HAP-1 (cell line): ENCODE results near the gene CDC45.

Experiments
- DNase-seq, 2 experiments: peaks; one replicate each; pipeline ENCODE4 v3.0.0-alpha.2; 2016 to 2020; ENCODE audit warnings: low spot score in 2 of 2
- H3K27me3 ChIP-seq: fragments of 250-450 bp; sonication (Bioruptor Pico); 2 replicates; pipeline ENCODE4 v1.5.1; 2020; ENCODE audit warnings: low read depth, mild to moderate bottlenecking, moderate library complexity
- H3K36me3 ChIP-seq: fragments of 250-450 bp; sonication (Bioruptor Pico); replicated peaks from 2 replicates; pipeline ENCODE4 v1.5.1; 2020; ENCODE audit warnings: mild to moderate bottlenecking
- H3K4me1 ChIP-seq: fragments of 250-450 bp; sonication (Bioruptor Pico); 2 replicates; pipeline ENCODE4 v1.5.1; 2020; ENCODE audit warnings: mild to moderate bottlenecking
- H3K4me3 ChIP-seq: fragments of 250-450 bp; sonication (Bioruptor Pico); 2 replicates; pipeline ENCODE4 v1.5.1; 2020; ENCODE audit warnings: mild to moderate bottlenecking, moderate library complexity
- H3K9me3 ChIP-seq: fragments of 250-450 bp; sonication (Bioruptor Pico); 2 replicates; pipeline ENCODE4 v1.5.1; 2020; ENCODE audit warnings: mild to moderate bottlenecking, moderate library complexity
- in situ Hi-C: fragments of 300-500 bp; cut with MboI; formaldehyde crosslinking; loops from 3 replicates; pipeline ENCODE4 v1.14.3; 2020; ENCODE audit warnings: low sequenced_read_pairs, inconsistent platforms, mixed read lengths

The CDC45 gene

GRCh38 chr22:19466848-19467752 lies 12.6 kb upstream of the CDC45 start:
- Histone ChIP-seq H3K27me3 (no peaks in the 10 kb centered on the region), H3K36me3 (peaks cover 91% of the 10 kb centered on the region), H3K4me3 (no peak overlapping the region), H3K9me3 (no peaks in the 10 kb centered on the region), H3K4me1 (no peaks in the 10 kb centered on the region; the same call in 1 of the 2 replicates)
- no peak for DNase-seq
- in situ Hi-C loops: no loop called here

- no peaks in the 10 kb centered on the region for H3K27me3 ChIP-seq
- H3K4me1 ChIP-seq: no peaks in the 10 kb centered on the region; the same call in 1 of the 2 replicates
- in situ Hi-C loops: no loop called here
- H3K36me3 ChIP-seq: peaks cover 89% of the 10 kb centered on the region
- no peak for DNase-seq
- no peaks in the 10 kb centered on the region for H3K9me3 ChIP-seq
- H3K4me3 ChIP-seq: no peak overlapping the region
Measured at GRCh38 chr22:19467912-19468311, 11.8 kb upstream of the CDC45 start.

GRCh38 chr22:19469421-19469820 lies 10.3 kb upstream of the CDC45 start:
- in situ Hi-C loops: no loop called here
- no peak overlapping the region for H3K4me3 ChIP-seq
- H3K36me3 ChIP-seq: peaks cover 90% of the 10 kb centered on the region
- no peak for DNase-seq
- H3K27me3 ChIP-seq: no peaks in the 10 kb centered on the region
- no peaks in the 10 kb centered on the region for H3K9me3 ChIP-seq
- H3K4me1 ChIP-seq: no peaks in the 10 kb centered on the region

- DNase-seq: no peak
- no peaks in the 10 kb centered on the region for H3K9me3 ChIP-seq
- peaks cover 90% of the 10 kb centered on the region for H3K36me3 ChIP-seq
- H3K4me1 ChIP-seq: no peaks in the 10 kb centered on the region
- no peak overlapping the region for H3K4me3 ChIP-seq
- in situ Hi-C loops: no loop called here
- H3K27me3 ChIP-seq: no peaks in the 10 kb centered on the region
Measured at GRCh38 chr22:19470010-19470409, 9.7 kb upstream of the CDC45 start.

GRCh38 chr22:19471572-19471971 lies 8.1 kb upstream of the CDC45 start:
- no peak for DNase-seq
- H3K36me3 ChIP-seq: peaks cover 85% of the 10 kb centered on the region
- no peaks in the 10 kb centered on the region for H3K4me1 ChIP-seq
- H3K4me3 ChIP-seq: no peak overlapping the region
- no peaks in the 10 kb centered on the region for H3K27me3 ChIP-seq
- H3K9me3 ChIP-seq: no peaks in the 10 kb centered on the region
- in situ Hi-C loops: no loop called here

GRCh38 chr22:19472233-19472632 lies 7.5 kb upstream of the CDC45 start:
- Histone ChIP-seq H3K27me3 (no peaks in the 10 kb centered on the region), H3K4me1 (peaks cover 3% of the 10 kb centered on the region), H3K4me3 (no peak overlapping the region), H3K9me3 (no peaks in the 10 kb centered on the region), H3K36me3 (peaks cover 83% of the 10 kb centered on the region)
- in situ Hi-C loops: no loop called here
- DNase-seq: no peak

GRCh38 chr22:19473578-19473977 lies 6.1 kb upstream of the CDC45 start:
- Histone ChIP-seq H3K36me3 (peaks cover 70% of the 10 kb centered on the region), H3K4me1 (peaks cover 5% of the 10 kb centered on the region), H3K4me3 (no peak overlapping the region), H3K9me3 (no peaks in the 10 kb centered on the region), H3K27me3 (no peaks in the 10 kb centered on the region)
- in situ Hi-C loops: no loop called here
- no peak for DNase-seq

- peaks cover 5% of the 10 kb centered on the region for H3K4me1 ChIP-seq
- in situ Hi-C loops: no loop called here
Measured at GRCh38 chr22:19476023-19476422, 3.7 kb upstream of the CDC45 start.

GRCh38 chr22:19477321-19478044 lies 2.2 kb upstream of the CDC45 start:
- in situ Hi-C loops: no loop called here
- no peaks in the 10 kb centered on the region for H3K9me3 ChIP-seq
- H3K27me3 ChIP-seq: no peaks in the 10 kb centered on the region
- H3K4me3 ChIP-seq: peak overlapping the region; percentile 92
- H3K4me1 ChIP-seq: peaks cover 5% of the 10 kb centered on the region
- no peak for DNase-seq
- peaks cover 48% of the 10 kb centered on the region for H3K36me3 ChIP-seq

More at GRCh38 chr22:19476023-19476422, 3.7 kb upstream of the CDC45 start:
- no peaks in the 10 kb centered on the region for H3K27me3 ChIP-seq
- no peak for DNase-seq
- H3K4me3 ChIP-seq: no peak overlapping the region
- H3K36me3 ChIP-seq: peaks cover 49% of the 10 kb centered on the region
- no peaks in the 10 kb centered on the region for H3K9me3 ChIP-seq

- Histone ChIP-seq H3K4me1 (peaks cover 5% of the 10 kb centered on the region), H3K36me3 (peaks cover 49% of the 10 kb centered on the region), H3K27me3 (no peaks in the 10 kb centered on the region), H3K4me3 (peak overlapping the region; percentile 92), H3K9me3 (no peaks in the 10 kb centered on the region)
- no peak for DNase-seq
- in situ Hi-C loops: no loop called here
Measured at GRCh38 chr22:19478045-19478900, 1.4 kb upstream of the CDC45 start.

- Histone ChIP-seq H3K4me1 (peaks cover 5% of the 10 kb centered on the region), H3K27me3 (no peaks in the 10 kb centered on the region), H3K9me3 (no peaks in the 10 kb centered on the region), H3K4me3 (peak within 1 kb of the TSS; percentile 92), H3K36me3 (peaks cover 49% of the 10 kb centered on the region)
- in situ Hi-C loops: no loop called here
- peak; percentile 66 to 89 for DNase-seq
Measured at GRCh38 chr22:19478901-19479354, 792 bp upstream of the CDC45 start, which contains the start of gene UFD1. UFD1 (minus strand) TSS chr22:19479193; CDS start chr22:19479085, 108 bp downstream.

GRCh38 chr22:19480173-19480568 lies 451 bp downstream of the CDC45 start:
- Histone ChIP-seq H3K27me3 (no peaks in the 10 kb centered on the region), H3K36me3 (peaks cover 49% of the 10 kb centered on the region), H3K9me3 (no peaks in the 10 kb centered on the region), H3K4me1 (peaks cover 5% of the 10 kb centered on the region), H3K4me3 (peak overlapping the region; percentile 92)
- in situ Hi-C loops: no loop called here
- DNase-seq: peak in 1 of 2 experiments; percentile 43

GRCh38 chr22:19480789-19481188 lies 1.1 kb downstream of the CDC45 start:
- Histone ChIP-seq H3K27me3 (no peaks in the 10 kb centered on the region), H3K9me3 (no peaks in the 10 kb centered on the region), H3K36me3 (peaks cover 49% of the 10 kb centered on the region)

More at GRCh38 chr22:19480789-19481188, 1.1 kb downstream of the CDC45 start:
- DNase-seq: no peak
- in situ Hi-C loops: no loop called here
- peaks cover 5% of the 10 kb centered on the region for H3K4me1 ChIP-seq
- peak overlapping the region; percentile 92 for H3K4me3 ChIP-seq
